HCT116 (cell line): Measurements from ENCODE around the gene PACS2. TPM values are rescaled to one million over a fixed set of nuclear protein-coding genes. Genes with fewer than 3 reads are reported as not detected.

Experiments
- ATAC-seq: fragments of 200-7000 bp; cut with Tn5 transposase; 2 replicates; pipeline ENCODE4 v1.9.1; 2020; ENCODE audit warnings: mild to moderate bottlenecking, moderate library complexity
- BruUV-seq: library from RNA; stranded (reverse); fragments of 400-500 nt; replicated peaks from 2 replicates; lab custom pipeline; 2021; lab: Mats Ljungman, UMichigan
- CTCF ChIA-PET: fragments of 300-600 bp; sonication (Branson Sonifier 250); formaldehyde crosslinking; loops from one replicate; lab custom pipeline; 2021; ENCODE audit warnings: antibody characterized with exemption; lab: Charles Lee
- POLR2A ChIA-PET: fragments of 300-600, 350-600 bp; sonication (Branson Sonifier 250); formaldehyde crosslinking; loops from one replicate; lab custom pipeline; 2021; ENCODE audit warnings: antibody characterized with exemption; lab: Charles Lee
- RAD21 ChIA-PET, 2 experiments: fragments of 300-600 bp; sonication (Branson Sonifier 250); formaldehyde crosslinking; loops; one replicate each; lab custom pipeline; 2023; ENCODE audit warnings: low total read pairs in 2 of 2; ENCODE audit not compliant: uncharacterized antibody in 2 of 2, unreplicated experiment in 2 of 2, low non-redundant PET in 1 of 2; lab: Charles Lee
- DNase-seq: peaks from one replicate; pipeline ENCODE4 v3.0.0-alpha.2; 2010; ENCODE audit warnings: low read depth, low spot score
- H2AFZ ChIP-seq: fragments of 200-600 bp; shearing (Covaris generic), sonication (generic); 2 replicates; pipeline ENCODE4 v1.6.1; 2017; ENCODE audit warnings: low read depth, mixed run types, mixed read lengths, antibody characterized with exemption, low read length; ENCODE audit not compliant: poor library complexity, severe bottlenecking
- H3K27ac ChIP-seq: 2 replicates; pipeline ENCODE4 v1.5.1; 2012; ENCODE audit warnings: low read depth, low read length
- H3K27me3 ChIP-seq: fragments of 200-600 bp; sonication (generic); 2 replicates; pipeline ENCODE4 v1.6.1; 2016; ENCODE audit warnings: mixed run types, low read length, mixed read lengths; ENCODE audit not compliant: insufficient read depth
- H3K36me3 ChIP-seq, 2 experiments: fragments of 200-500 bp in 1 of 2; fragments of 200-600 bp in 1 of 2; sonication (Bioruptor generic) in 1 of 2; sonication (generic) in 1 of 2; 2 replicates each; pipeline versions ENCODE4 v1.5.1 to v1.6.1; 2014 to 2016; ENCODE audit warnings: low read length in 2 of 2, inconsistent platforms in 1 of 2, mixed read lengths in 1 of 2, mixed run types in 1 of 2; ENCODE audit not compliant: insufficient read depth in 2 of 2, control insufficient read depth in 1 of 2
- H3K4me1 ChIP-seq, 2 experiments: fragments of 200-600 bp in 1 of 2; sonication (generic) in 1 of 2; 2 replicates each; pipeline versions ENCODE4 v1.5.1 to v1.6.1; 2012 to 2017; ENCODE audit warnings: low read length in 2 of 2, inconsistent platforms in 1 of 2, mild to moderate bottlenecking in 1 of 2, mixed read lengths in 1 of 2, mixed run types in 1 of 2, moderate library complexity in 1 of 2; ENCODE audit not compliant: insufficient read depth in 2 of 2, control insufficient read depth in 1 of 2
- H3K4me2 ChIP-seq: fragments of 200-600 bp; sonication (generic); 2 replicates; pipeline ENCODE4 v1.6.1; 2017; ENCODE audit warnings: mixed run types, low read length, mixed read lengths
- H3K4me3 ChIP-seq, 2 experiments: fragments of 200-600 bp in 1 of 2; sonication (generic) in 1 of 2; replicated peaks in 1 of 2; 2 replicates each; pipeline ENCODE4 v1.5.1; 2011 to 2016; ENCODE audit warnings: low read length in 2 of 2, control low read depth in 1 of 2, low read depth in 1 of 2, mild to moderate bottlenecking in 1 of 2, mixed read lengths in 1 of 2, mixed run types in 1 of 2
- H3K79me2 ChIP-seq: fragments of 200-600 bp; sonication (generic); 2 replicates; pipeline ENCODE4 v1.6.1; 2017; ENCODE audit warnings: mild to moderate bottlenecking, mixed run types, low read length, moderate library complexity, mixed read lengths; ENCODE audit not compliant: insufficient read depth
- H3K9ac ChIP-seq: fragments of 200-600 bp; sonication (generic); 2 replicates; pipeline ENCODE4 v1.6.1; 2016; ENCODE audit warnings: low read length, mixed read lengths
- H3K9me2 ChIP-seq: fragments of 200-600 bp; sonication (generic), shearing (Covaris generic); 2 replicates; pipeline ENCODE4 v1.6.1; 2017; ENCODE audit warnings: mixed run types, mild to moderate bottlenecking, moderate library complexity; ENCODE audit not compliant: insufficient read depth
- H3K9me3 ChIP-seq, 2 experiments: fragments of 200-500 bp in 1 of 2; fragments of 200-600 bp in 1 of 2; sonication (Bioruptor generic) in 1 of 2; sonication (generic) in 1 of 2; 2 replicates each; pipeline ENCODE4 v1.6.1; 2014 to 2017; ENCODE audit warnings: low read length in 2 of 2, mixed read lengths in 2 of 2, inconsistent platforms in 1 of 2, low read depth in 1 of 2, mild to moderate bottlenecking in 1 of 2, mixed run types in 1 of 2, moderate library complexity in 1 of 2; ENCODE audit not compliant: control insufficient read depth in 1 of 2, insufficient read depth in 1 of 2
- H4K20me1 ChIP-seq: fragments of 200-600 bp; sonication (generic), shearing (Covaris generic); 2 replicates; pipeline ENCODE4 v1.6.1; 2017; ENCODE audit warnings: mixed run types, mild to moderate bottlenecking, moderate library complexity; ENCODE audit not compliant: insufficient read depth
- ATF3 ChIP-seq: IDR thresholded peaks from 2 replicates; pipeline ENCODE4 v1.6.1; 2012
- CTCF ChIP-seq, 3 experiments: fragments of 200-600 bp in 1 of 3; sonication (generic) in 1 of 3; IDR thresholded peaks in 2 of 3; conservative IDR thresholded peaks in 1 of 3; 2 replicates each; pipeline ENCODE4 v1.5.1; 2012 to 2017; ENCODE audit warnings: low read depth in 2 of 3, low read length in 2 of 3, antibody characterized with exemption in 1 of 3, borderline replicate concordance in 1 of 3, control low read depth in 1 of 3, mild to moderate bottlenecking in 1 of 3, mixed read lengths in 1 of 3, mixed run types in 1 of 3, moderate library complexity in 1 of 3; ENCODE audit not compliant: insufficient read depth in 1 of 3
- ELF1 ChIP-seq: IDR thresholded peaks from 2 replicates; pipeline ENCODE4 v1.6.1; 2012; ENCODE audit warnings: low read depth, borderline replicate concordance
- EZH2 ChIP-seq: fragments of 200-600 bp; sonication (generic); IDR thresholded peaks from 2 replicates; pipeline ENCODE4 v1.6.1; 2017; ENCODE audit warnings: antibody characterized with exemption, mixed run types
- EZH2phosphoT487 ChIP-seq: fragments of 200-600 bp; IDR thresholded peaks from 2 replicates; pipeline ENCODE4 v1.6.1; 2018; ENCODE audit warnings: antibody characterized with exemption, borderline replicate concordance
- FOSL1 ChIP-seq: IDR thresholded peaks from 2 replicates; pipeline ENCODE4 v1.6.1; 2012; ENCODE audit warnings: low read depth
- POLR2A ChIP-seq: IDR thresholded peaks from 2 replicates; pipeline ENCODE4 v1.7.0; 2011; ENCODE audit warnings: borderline replicate concordance; ENCODE audit not compliant: insufficient read depth, insufficient read length; ENCODE audit errors: extremely low read depth
- POLR2AphosphoS5 ChIP-seq: IDR thresholded peaks from 2 replicates; pipeline ENCODE4 v1.6.1; 2011; ENCODE audit warnings: mild to moderate bottlenecking, low read depth, low read length, moderate library complexity
- RAD21 ChIP-seq: IDR thresholded peaks from 2 replicates; pipeline ENCODE4 v1.6.1; 2012; ENCODE audit warnings: low read depth, mild to moderate bottlenecking
- SIN3A ChIP-seq: IDR thresholded peaks from 2 replicates; pipeline ENCODE4 v1.6.1; 2012; ENCODE audit warnings: low read depth
- SRF ChIP-seq: IDR thresholded peaks from 2 replicates; pipeline ENCODE4 v1.6.1; 2012; ENCODE audit warnings: low read depth
- TCF7L2 ChIP-seq: IDR thresholded peaks from 2 replicates; pipeline ENCODE4 v1.7.0; 2011; ENCODE audit warnings: borderline replicate concordance, inconsistent platforms; ENCODE audit not compliant: insufficient read depth, insufficient read length; ENCODE audit errors: extremely low read depth
- ZBTB33 ChIP-seq: IDR thresholded peaks from 2 replicates; pipeline ENCODE4 v1.6.1; 2011; ENCODE audit warnings: mild to moderate bottlenecking, low read length, moderate library complexity; ENCODE audit not compliant: insufficient replicate concordance; ENCODE audit errors: extremely low read depth
- ZFX ChIP-seq: fragments of 450-650 bp; IDR thresholded peaks from 2 replicates; pipeline ENCODE4 v1.6.1; 2017
- ZNF274 ChIP-seq: fragments of 200-500 bp; sonication (Bioruptor generic); IDR thresholded peaks from 2 replicates; pipeline ENCODE4 v1.6.1; 2014; ENCODE audit warnings: mild to moderate bottlenecking, low read depth, low read length, inconsistent platforms
- intact Hi-C: fragments of 100-400 bp; cut with micrococcal nuclease; formaldehyde crosslinking; loops from 2 replicates; pipeline ENCODE4 v1.10.0; 2022
- total RNA-seq: library from RNA; stranded (reverse); gene quantifications from one replicate; pipeline ENCODE4 v1.2.1, GENCODE V29; 2021; ENCODE audit not compliant: unreplicated experiment

Gene PACS2
- total RNA-seq, 1 experiment from 2014 or later, result 75.5 TPM

GRCh38 chr14:105324080-105324778 is 9.7 kb downstream of the PACS2 start:
- H3K9ac ChIP-seq, result no peak overlapping the region
- BruUV-seq, result no TSS peak

GRCh38 chr14:105324871-105325270 is 10.3 kb downstream of the PACS2 start:
- intact Hi-C loops, result no loop called here
- Histone ChIP-seq H3K27ac (no peak overlapping the region), H4K20me1 (no peaks in the 10 kb centered on the region), H3K9ac (no peak overlapping the region), H3K4me1 (peaks cover 4 to 6% of the 10 kb centered on the region in 2 experiments; a peak in 2 of 4 replicates), H3K27me3 (no peaks in the 10 kb centered on the region), H3K4me3 (no peak overlapping the region), H2AFZ (no peak overlapping the region), H3K4me2 (no peak overlapping the region), H3K36me3 (no peaks in the 10 kb centered on the region), H3K9me2 (no peaks in the 10 kb centered on the region), H3K9me3 (no peaks in the 10 kb centered on the region), H3K79me2 (peaks cover 56% of the 10 kb centered on the region)
- ChIA-PET RAD21 (no interaction called here), CTCF (no interaction called here), POLR2A (no interaction called here)
- no peak for ATAC-seq
- DNase-seq, result no peak
- BruUV-seq, result no TSS peak
- no peak for TF ChIP-seq EZH2phosphoT487
- no peak for TF ChIP-seq POLR2AphosphoS5
- no peak for TF ChIP-seq POLR2A
- no peak for TF ChIP-seq ZNF274
- no peak for TF ChIP-seq EZH2
- no peak for TF ChIP-seq CTCF (IDR thresholded peaks at IDR 0.05 in 2 of 3, conservative IDR thresholded peaks at IDR 0.05 in 1 of 3; ENCODE audit: borderline replicate concordance in 1 of 3, insufficient read depth in 1 of 3, low read depth in 2 of 3, low read length in 2 of 3)
- TF ChIP-seq RAD21, result no peak
- no peak for TF ChIP-seq ATF3
- TF ChIP-seq FOSL1, result no peak
- no peak for TF ChIP-seq ZBTB33

More at GRCh38 chr14:105324080-105324778, 9.7 kb downstream of the PACS2 start:
- Histone ChIP-seq H3K9me2 (no peaks in the 10 kb centered on the region), H3K79me2 (peaks cover 55% of the 10 kb centered on the region), H2AFZ (no peak overlapping the region), H3K27ac (no peak overlapping the region), H3K27me3 (no peaks in the 10 kb centered on the region), H4K20me1 (no peaks in the 10 kb centered on the region), H3K9me3 (no peaks in the 10 kb centered on the region), H3K4me2 (no peak overlapping the region), H3K36me3 (no peaks in the 10 kb centered on the region), H3K4me1 (no peaks in the 10 kb centered on the region; a peak in 1 of 4 replicates), H3K4me3 (no peak overlapping the region)
- DNase-seq (no peak), ATAC-seq (no peak)
- ChIA-PET CTCF (no interaction called here), RAD21 (no interaction called here), POLR2A (no interaction called here)
- intact Hi-C loops, result no loop called here
- no peak for TF ChIP-seq ZFX
- no peak for TF ChIP-seq ATF3
- no peak for TF ChIP-seq ZNF274
- TF ChIP-seq SRF, result no peak
- TF ChIP-seq SIN3A, result no peak
- no peak for TF ChIP-seq TCF7L2
- no peak for TF ChIP-seq ELF1
